LNCaP clone FGC (cell line): ENCODE measurements around the gene CACNA1G.

Source experiments
- DNase-seq: peaks from one replicate; pipeline ENCODE4 v3.0.0-alpha.2; 2011; ENCODE audit warnings: low read depth
- H3K4me3 ChIP-seq: 2 replicates; pipeline ENCODE4 v1.5.1; 2011; ENCODE audit warnings: mild to moderate bottlenecking, low read depth, low read length, control low read depth
- CTCF ChIP-seq: IDR thresholded peaks from 2 replicates; pipeline ENCODE4 v1.5.1; 2012; ENCODE audit warnings: mild to moderate bottlenecking; ENCODE audit not compliant: control insufficient read depth, insufficient read depth; ENCODE audit errors: extremely low read depth

CACNA1G gene

GRCh38 chr17:50657054-50657453, 96.5 kb downstream of the CACNA1G start:
- DNase-seq: no peak
- no peak overlapping the region for H3K4me3 ChIP-seq
- TF ChIP-seq CTCF: no peak

GRCh38 chr17:50657627-50658026, 97.1 kb downstream of the CACNA1G start:
- no peak overlapping the region for H3K4me3 ChIP-seq
- no peak for DNase-seq
- no peak for TF ChIP-seq CTCF

- no peak for DNase-seq
- TF ChIP-seq CTCF: no peak
- H3K4me3 ChIP-seq: no peak overlapping the region
Observed at GRCh38 chr17:50658616-50659015, 98.1 kb downstream of the CACNA1G start.

GRCh38 chr17:50659179-50659578, 98.7 kb downstream of the CACNA1G start:
- no peak for TF ChIP-seq CTCF
- no peak for DNase-seq
- H3K4me3 ChIP-seq: no peak overlapping the region

GRCh38 chr17:50660042-50660886, 99.7 kb downstream of the CACNA1G start:
- no peak for DNase-seq
- no peak overlapping the region for H3K4me3 ChIP-seq
- no peak for TF ChIP-seq CTCF

GRCh38 chr17:50660887-50661345, 100.4 kb downstream of the CACNA1G start:
- no peak for DNase-seq
- no peak for TF ChIP-seq CTCF
- H3K4me3 ChIP-seq: no peak overlapping the region

GRCh38 chr17:50661348-50661747, 100.8 kb downstream of the CACNA1G start:
- no peak overlapping the region for H3K4me3 ChIP-seq
- no peak for TF ChIP-seq CTCF
- no peak for DNase-seq
